ENCODE measurements around the gene CXXC5. TPM values are rescaled to one million over a fixed set of nuclear protein-coding genes. Genes with fewer than 3 reads are reported as not detected.
"Not testable (repeated sequence)": the region's sequence is repeated elsewhere in the genome, so short reads cannot be mapped to it uniquely, and the experiment has no call there.

CXXC5 gene
- 10 to 100 TPM; 44.5 to 84.9 (median 66.4) TPM for total RNA-seq
- long read RNA-seq, partial matches to known transcripts = 4 of 15 reads
- long read RNA-seq, other reads (novel, unspliced or antisense) = 7 of 15 reads

- Histone ChIP-seq H3K36me3 (no peaks in the 10 kb centered on the region), H3K4me3 (peak within 1 kb of the TSS; percentile 90 to 98 (median 98)), H3K4me1 (peaks cover 0 to 51% (median 29%) of the 10 kb centered on the region in 4 donors), H3K9me3 (no peaks in the 10 kb centered on the region), H3K27me3 (no peaks in the 10 kb centered on the region), H3K27ac (peak within 1 kb of the TSS; percentile 59 to 93 (median 89))
- DNase-seq (peak; percentile 92 to 93 (median 92)), ATAC-seq (peak; percentile 39 to 67 (median 60))
- intact Hi-C loops (cut with DNase I) = no loop called here
- WGBS (ENCODE audit: insufficient coverage, low coverage, low lambda C conversion rate, missing lambda C conversion rate) = 0% methylated on average over 4 of the region's 106 CpGs
- peak; percentile 91 for TF ChIP-seq POLR2A (IDR thresholded peaks at IDR 0.05)
- no peak for TF ChIP-seq CTCF (IDR thresholded peaks at IDR 0.05)
Measured at GRCh38 chr5:139648205-139649081, at the start of gene CXXC5. CXXC5 (plus strand) TSS chr5:139648349; CDS start chr5:139680524, 32,175 bp downstream.

- H3K36me3 ChIP-seq = peaks cover 1 to 34% (median 12%) of the 10 kb centered on the region in 4 donors
- H3K27ac ChIP-seq; intact Hi-C loops (cut with DNase I); DNase-seq; H3K9me3 ChIP-seq; H3K4me3 ChIP-seq; H3K27me3 ChIP-seq; ATAC-seq; H3K4me1 ChIP-seq: not testable (repeated sequence)
- WGBS (ENCODE audit: insufficient coverage, low coverage, low lambda C conversion rate, missing lambda C conversion rate) = 100% methylated on average over 5 of the region's 5 CpGs
Measured at GRCh38 chr5:139598601-139598965, 49.6 kb upstream of the CXXC5 start.

- Histone ChIP-seq H3K36me3 (peaks cover 1 to 38% (median 12%) of the 10 kb centered on the region in 4 donors), H3K4me3 (no peak overlapping the region), H3K27ac (no peak overlapping the region), H3K4me1 (no peaks in the 10 kb centered on the region), H3K9me3 (no peaks in the 10 kb centered on the region), H3K27me3 (no peaks in the 10 kb centered on the region)
- DNase-seq (no peak), ATAC-seq (no peak)
- WGBS (ENCODE audit: insufficient coverage, low coverage, low lambda C conversion rate, missing lambda C conversion rate) = 84% methylated on average over 4 of the region's 7 CpGs
- intact Hi-C loops (cut with DNase I) = no loop called here
- TF ChIP-seq CTCF (IDR thresholded peaks at IDR 0.05) = no peak
- no peak for TF ChIP-seq POLR2A (IDR thresholded peaks at IDR 0.05)
Measured at GRCh38 chr5:139600336-139600949, 47.7 kb upstream of the CXXC5 start.

GRCh38 chr5:139601429-139601828 lies 46.7 kb upstream of the CXXC5 start:
- peaks cover 1 to 38% (median 12%) of the 10 kb centered on the region in 4 donors for H3K36me3 ChIP-seq
- no peak for ATAC-seq
- H3K4me3 ChIP-seq = no peak overlapping the region
- H3K27me3 ChIP-seq = no peaks in the 10 kb centered on the region
- 88% methylated on average over 6 of the region's 12 CpGs for WGBS (ENCODE audit: insufficient coverage, low coverage, low lambda C conversion rate, missing lambda C conversion rate)
- intact Hi-C loops (cut with DNase I) = no loop called here
- no peak for DNase-seq
- H3K9me3 ChIP-seq = no peaks in the 10 kb centered on the region
- no peak overlapping the region for H3K27ac ChIP-seq
- no peak for TF ChIP-seq CTCF (IDR thresholded peaks at IDR 0.05)
- no peak for TF ChIP-seq POLR2A (IDR thresholded peaks at IDR 0.05)
- no peaks in the 10 kb centered on the region for H3K4me1 ChIP-seq

GRCh38 chr5:139601948-139602347 lies 46.2 kb upstream of the CXXC5 start:
- peaks cover 1 to 38% (median 12%) of the 10 kb centered on the region in 4 donors for H3K36me3 ChIP-seq
- ATAC-seq = not testable (repeated sequence)

More at GRCh38 chr5:139601948-139602347, 46.2 kb upstream of the CXXC5 start:
- H3K27me3 ChIP-seq; H3K4me1 ChIP-seq; DNase-seq; H3K27ac ChIP-seq; H3K9me3 ChIP-seq; H3K4me3 ChIP-seq; intact Hi-C loops (cut with DNase I): not testable (repeated sequence)
- 87% methylated on average over 9 of the region's 9 CpGs for WGBS (ENCODE audit: insufficient coverage, low coverage, low lambda C conversion rate, missing lambda C conversion rate)

Data from right lobe of liver (tissue), 6 donors.